H1 (cell line): ENCODE results near the gene FITM1. TPM values are rescaled to one million over a fixed set of nuclear protein-coding genes. Genes with fewer than 3 reads are reported as not detected.

Source experiments
- CTCF ChIA-PET: fragments of 300-600 bp; sonication (Branson Sonifier 250); formaldehyde crosslinking; loops from one replicate; lab custom pipeline; 2021; ENCODE audit not compliant: partially characterized antibody; lab: Charles Lee
- POLR2A ChIA-PET: fragments of 300-600 bp; sonication (Branson Sonifier 250); formaldehyde crosslinking; loops from one replicate; lab custom pipeline; 2021; ENCODE audit warnings: inconsistent platforms; ENCODE audit not compliant: partially characterized antibody; lab: Charles Lee
- DNase-seq, 2 experiments: peaks; one replicate each; pipeline versions ENCODE4 v3.0.0 to v3.0.0-alpha.2; 2010 to 2022; ENCODE audit warnings: low spot score in 2 of 2, low read depth in 1 of 2, mixed read lengths in 1 of 2
- FAIRE-seq: peaks from 2 replicates; lab custom pipeline; 2011; peaks lifted over from hg19 to GRCh38; lab: Jason Lieb, UNC
- H2AFZ ChIP-seq: 2 replicates; pipeline ENCODE4 v1.8.1; 2012; ENCODE audit warnings: low read length, inconsistent platforms
- H2AK5ac ChIP-seq: 2 replicates; pipeline ENCODE4 v1.6.1; 2013; ENCODE audit warnings: low read depth, low read length
- H2BK120ac ChIP-seq: replicated peaks from 2 replicates; pipeline ENCODE3; 2013; ENCODE audit warnings: low read depth, low read length, inconsistent platforms
- H2BK12ac ChIP-seq: 2 replicates; pipeline ENCODE4 v1.6.1; 2013; ENCODE audit warnings: low read depth, low read length
- H2BK15ac ChIP-seq: 2 replicates; pipeline ENCODE4 v1.6.1; 2013; ENCODE audit warnings: low read length
- H2BK20ac ChIP-seq: 2 replicates; pipeline ENCODE4 v1.6.1; 2013; ENCODE audit warnings: low read length
- H2BK5ac ChIP-seq: 2 replicates; pipeline ENCODE4 v1.6.1; 2013; ENCODE audit warnings: low read depth, low read length
- H3K14ac ChIP-seq: 2 replicates; pipeline ENCODE4 v1.6.1; 2013; ENCODE audit warnings: inconsistent platforms; ENCODE audit not compliant: insufficient read length
- H3K18ac ChIP-seq: 2 replicates; pipeline ENCODE4 v1.6.1; 2013; ENCODE audit warnings: low read length; ENCODE audit errors: extremely low read depth
- H3K23ac ChIP-seq: 2 replicates; pipeline ENCODE4 v1.6.1; 2013; ENCODE audit warnings: inconsistent platforms; ENCODE audit not compliant: insufficient read length
- H3K23me2 ChIP-seq: 2 replicates; pipeline ENCODE4 v1.6.1; 2013; ENCODE audit warnings: low read depth, low read length
- H3K27ac ChIP-seq: 2 replicates; pipeline ENCODE4 v1.6.1; 2011; ENCODE audit warnings: low read depth, low read length, inconsistent platforms
- H3K27me3 ChIP-seq, 4 experiments: replicated peaks in 1 of 4; 1 replicate in 1 of 4; 2 replicates in 3 of 4; pipeline versions ENCODE4 v1.6.1 to v1.8.1; 2011 to 2013; ENCODE audit warnings: low read length in 3 of 4, mild to moderate bottlenecking in 3 of 4, inconsistent platforms in 2 of 4, mixed read lengths in 2 of 4, moderate library complexity in 1 of 4; ENCODE audit not compliant: control insufficient read depth in 3 of 4, insufficient read depth in 3 of 4; ENCODE audit errors: extremely low read depth in 1 of 4
- H3K36me3 ChIP-seq, 4 experiments: 2 replicates each; pipeline versions ENCODE4 v1.6.1 to v1.8.1; 2011 to 2013; ENCODE audit warnings: mild to moderate bottlenecking in 4 of 4, low read length in 3 of 4, moderate library complexity in 2 of 4, control low read depth in 1 of 4, inconsistent platforms in 1 of 4; ENCODE audit not compliant: insufficient read depth in 4 of 4, control insufficient read depth in 2 of 4
- H3K4ac ChIP-seq: replicated peaks from 2 replicates; pipeline ENCODE3; 2013; ENCODE audit warnings: low read length, low read depth, mixed read lengths, inconsistent platforms; ENCODE audit not compliant: insufficient read length
- H3K4me1 ChIP-seq, 4 experiments: replicated peaks in 1 of 4; 1 replicate in 1 of 4; 2 replicates in 3 of 4; pipeline versions ENCODE4 v1.6.1 to v1.8.1; 2011 to 2013; ENCODE audit warnings: low read length in 3 of 4, inconsistent platforms in 2 of 4, mixed read lengths in 1 of 4; ENCODE audit not compliant: insufficient read depth in 4 of 4, control insufficient read depth in 3 of 4
- H3K4me2 ChIP-seq, 2 experiments: 2 replicates each; pipeline versions ENCODE4 v1.6.1 to v1.8.1; 2011 to 2013; ENCODE audit warnings: low read depth in 2 of 2, low read length in 2 of 2, control low read depth in 1 of 2, inconsistent platforms in 1 of 2, mild to moderate bottlenecking in 1 of 2; ENCODE audit not compliant: insufficient read depth in 1 of 2
- H3K4me3 ChIP-seq, 4 experiments: fragments of 200-600, 300-600 bp in 1 of 4; sonication (generic), shearing (Covaris generic), sonication (Bioruptor Twin) in 1 of 4; 2 replicates each; pipeline versions ENCODE4 v1.5.1 to v1.8.1; 2011 to 2016; ENCODE audit warnings: low read length in 4 of 4, low read depth in 3 of 4, control low read depth in 2 of 4, inconsistent platforms in 2 of 4, mild to moderate bottlenecking in 2 of 4, mixed read lengths in 1 of 4, moderate library complexity in 1 of 4; ENCODE audit not compliant: insufficient read depth in 2 of 4; ENCODE audit errors: extremely low read depth in 1 of 4
- H3K56ac ChIP-seq: replicated peaks from 2 replicates; pipeline ENCODE3; 2013; ENCODE audit warnings: low read depth, mild to moderate bottlenecking, mixed read lengths, low read length, inconsistent platforms; ENCODE audit not compliant: insufficient read length
- H3K79me1 ChIP-seq: 2 replicates; pipeline ENCODE4 v1.6.1; 2013; ENCODE audit warnings: low read depth, low read length, control low read depth
- H3K79me2 ChIP-seq, 2 experiments: 2 replicates each; pipeline versions ENCODE4 v1.6.1 to v1.8.1; 2012 to 2013; ENCODE audit warnings: low read length in 2 of 2, mild to moderate bottlenecking in 2 of 2, inconsistent platforms in 1 of 2; ENCODE audit not compliant: insufficient read depth in 2 of 2, control insufficient read depth in 1 of 2
- H3K9ac ChIP-seq, 4 experiments: replicated peaks in 1 of 4; 1 replicate in 1 of 4; 2 replicates in 3 of 4; pipeline versions ENCODE4 v1.6.1 to v1.8.1; 2011 to 2013; ENCODE audit warnings: low read depth in 3 of 4, low read length in 3 of 4, control low read depth in 2 of 4, mild to moderate bottlenecking in 2 of 4, moderate library complexity in 2 of 4, inconsistent platforms in 1 of 4; ENCODE audit errors: extremely low read depth in 1 of 4
- H3K9me3 ChIP-seq, 2 experiments: 2 replicates each; pipeline versions ENCODE4 v1.6.1 to v1.8.1; 2012 to 2013; ENCODE audit warnings: mild to moderate bottlenecking in 2 of 2, moderate library complexity in 2 of 2, control low read depth in 1 of 2, inconsistent platforms in 1 of 2, low read depth in 1 of 2, low read length in 1 of 2, mixed read lengths in 1 of 2; ENCODE audit not compliant: insufficient read depth in 2 of 2
- H4K20me1 ChIP-seq, 2 experiments: replicated peaks in 1 of 2; 2 replicates each; pipeline versions ENCODE3 to v1.8.1; 2011 to 2013; ENCODE audit warnings: inconsistent platforms in 2 of 2, low read length in 2 of 2, mild to moderate bottlenecking in 1 of 2; ENCODE audit not compliant: insufficient read depth in 2 of 2, control insufficient read depth in 1 of 2
- H4K5ac ChIP-seq: 2 replicates; pipeline ENCODE4 v1.6.1; 2013; ENCODE audit warnings: low read length, low read depth, mixed read lengths, inconsistent platforms; ENCODE audit not compliant: insufficient read length
- H4K8ac ChIP-seq: 2 replicates; pipeline ENCODE4 v1.8.0; 2013; ENCODE audit warnings: mild to moderate bottlenecking, moderate library complexity, low read length, inconsistent platforms; ENCODE audit not compliant: insufficient read depth; ENCODE audit errors: extremely low read depth
- H4K91ac ChIP-seq: replicated peaks from 2 replicates; pipeline ENCODE3; 2013; ENCODE audit warnings: low read length, mixed read lengths, inconsistent platforms; ENCODE audit not compliant: insufficient read length
- ASH2L ChIP-seq: fragments of 200-600, 300-600 bp; sonication (generic); IDR thresholded peaks from one replicate; pipeline ENCODE4 v1.7.1; 2017; ENCODE audit warnings: low read length
- EZH2 ChIP-seq: fragments of 200-600 bp; sonication (generic); IDR thresholded peaks from 2 replicates; pipeline ENCODE4 v1.7.1; 2012; ENCODE audit warnings: low read depth, mild to moderate bottlenecking, moderate library complexity, low read length, inconsistent platforms; ENCODE audit not compliant: severe bottlenecking
- NRF1 ChIP-seq: IDR thresholded peaks from 2 replicates; pipeline ENCODE4 v1.6.1; 2011; ENCODE audit warnings: mild to moderate bottlenecking, low read depth, low read length, improper control_type of control experiment
- PHF8 ChIP-seq: fragments of 200-600 bp; sonication (generic); conservative IDR thresholded peaks from 2 replicates; pipeline ENCODE4 v1.7.1; 2012; ENCODE audit warnings: low read depth, mild to moderate bottlenecking, inconsistent platforms, low read length, moderate library complexity
- SIRT6 ChIP-seq: IDR thresholded peaks from one replicate; pipeline ENCODE4 v1.7.1; 2012; ENCODE audit warnings: low read length, inconsistent platforms
- WGBS, 2 experiments: shearing (Covaris generic) in 1 of 2; methylation state at CpG; one replicate each; pipeline versions ENCODE4 v1.1.6 to v1.1.7; 2013 to 2015; ENCODE audit warnings: low lambda C conversion rate in 2 of 2, mixed read lengths in 2 of 2, inconsistent platforms in 1 of 2, low coverage in 1 of 2, missing lambda C conversion rate in 1 of 2; ENCODE audit not compliant: insufficient replicate concordance in 2 of 2, insufficient coverage in 1 of 2, insufficient read length in 1 of 2; ENCODE audit errors: extremely low coverage in 1 of 2, missing lambda C conversion rate in 1 of 2; 5-methylcytosine and 5-hydroxymethylcytosine counted together
- polyA plus RNA-seq, 7 experiments: library from polyadenylated mRNA; depleted of rRNA in 3 of 7; stranded (reverse) in 5 of 7; unstranded in 2 of 7; fragments of >200 nt in 5 of 7; fragments of 200-250 nt in 2 of 7; gene quantifications; 1 replicate in 5 of 7; 2 replicates in 1 of 7; 4 replicates in 1 of 7; pipeline versions ENCODE4 v1.2.1 to v1.2.3, GENCODE V29; 2011 to 2013; ENCODE audit warnings: missing spikeins in 2 of 7, mixed read lengths in 2 of 7
- total RNA-seq: library from RNA; stranded (reverse); fragmentation: NEBNext Ultra II Directional; extraction: Animal tissue kit (Norgen Biotek cat#: 25700); gene quantifications from 2 replicates; pipeline ENCODE4 v1.2.1, GENCODE V29; 2021

FITM1 gene
- total and polyA plus RNA-seq, 2 of the 8 experiments (the other 6 are each of a cell fraction or from before 2014, with no cell fraction given): 0.53 to 0.76 TPM

GRCh38 chr14:24147761-24148428 lies 17.4 kb downstream of the FITM1 start:
- no peak overlapping the region for H2BK20ac ChIP-seq
- no peak overlapping the region for H3K56ac ChIP-seq
- peaks cover 14 to 40% (median 30%) of the 10 kb centered on the region in 4 experiments for H3K36me3 ChIP-seq
- FAIRE-seq (no peak), DNase-seq (no peak)
- peaks cover 11% of the 10 kb centered on the region; the same call in 1 of the 2 replicates for H3K79me1 ChIP-seq
- 0 out of 2 replicates have a peak overlapping the region, but pooled peaks have one; percentile 45 for H3K27ac ChIP-seq
- no peak overlapping the region; the same call in 1 of the 2 replicates for H4K8ac ChIP-seq
- no peaks in the 10 kb centered on the region for H3K27me3 ChIP-seq
- H2BK5ac ChIP-seq: peak overlapping the region; percentile 44; the same call in 1 of the 2 replicates
- peak overlapping the region; percentile 92 to 98 (median 96) for H3K4me3 ChIP-seq
- TF ChIP-seq EZH2: no peak
- no peak for TF ChIP-seq SIRT6
- TF ChIP-seq NRF1: no peak
- 0 out of 2 replicates have a peak, but pooled peaks have one; percentile 11 for TF ChIP-seq PHF8
- TF ChIP-seq ASH2L: peak; percentile 9
- H3K4ac ChIP-seq: no peak overlapping the region
- no peak overlapping the region for H3K18ac ChIP-seq
- peaks cover 10% of the 10 kb centered on the region for H3K23me2 ChIP-seq
- H4K20me1 ChIP-seq: peaks cover 0 to 19% of the 10 kb centered on the region in 2 experiments
- no peak overlapping the region for H3K14ac ChIP-seq
- peak overlapping the region; percentile 34 for H4K91ac ChIP-seq
- peaks cover 0 to 10% (median 7%) of the 10 kb centered on the region in 4 experiments; a peak in 5 of 7 replicates for H3K4me1 ChIP-seq
- H2AK5ac ChIP-seq: no peak overlapping the region
- H4K5ac ChIP-seq: no peak overlapping the region
- peak overlapping the region; percentile 66 to 73 (median 69); a peak in 6 of 7 replicates for H3K9ac ChIP-seq
- POLR2A ChIA-PET: interaction anchor here (0.7 to 9.6 kb wide), 15 partner anchors 8 to 151 kb away, joined by 3 to 86 read pairs (median 5); partner anchors contain the start of genes DCAF11, DHRS1, IPO4 and IRF9
- no peak overlapping the region for H3K23ac ChIP-seq
- H2AFZ ChIP-seq: no peak overlapping the region
- H2BK12ac ChIP-seq: no peak overlapping the region
- peaks cover 0 to 28% of the 10 kb centered on the region in 2 experiments; a peak in 3 of 4 replicates for H3K79me2 ChIP-seq
- 19% methylated on average over 29 of the region's 29 CpGs; no CpG with 5 or more reads in 1 of the 2 experiments for WGBS, 2 experiments
- no peak overlapping the region for H2BK120ac ChIP-seq
- no peaks in the 10 kb centered on the region for H3K9me3 ChIP-seq
- no peak overlapping the region for H2BK15ac ChIP-seq
- H3K4me2 ChIP-seq: peak overlapping the region; percentile 83 to 96
- CTCF ChIA-PET: interaction anchor here (0.8 to 3.7 kb wide), 9 partner anchors 9 to 90 kb away, joined by 3 to 24 read pairs (median 5); partner anchors contain the start of genes DCAF11, IRF9, NRL and PSME1
